ENCODE data around the gene MAP2K1.
A peak's percentile ranks its signal among the peaks of the same experiment; 100 is the strongest.

The MAP2K1 gene

GRCh38 chr15:66505818-66506217 lies 119.1 kb downstream of the MAP2K1 start:
- peak in 1 of 5 experiments; percentile 33 for DNase-seq

- DNase-seq, result peak in 1 of 5 experiments; percentile 72
Measured at GRCh38 chr15:66508293-66508883, 121.7 kb downstream of the MAP2K1 start.

GRCh38 chr15:66514586-66514985 lies 127.9 kb downstream of the MAP2K1 start:
- no peak for DNase-seq

- no peak for DNase-seq
Measured at GRCh38 chr15:66515901-66516322, 129.2 kb downstream of the MAP2K1 start.

- no peak for DNase-seq
Measured at GRCh38 chr15:66523926-66524325, 137.2 kb downstream of the MAP2K1 start.

- no peak for DNase-seq
Measured at GRCh38 chr15:66524838-66525237, 138.1 kb downstream of the MAP2K1 start.

GRCh38 chr15:66535056-66535455 lies 148.3 kb downstream of the MAP2K1 start:
- no peak for DNase-seq

All from T-helper 2 cell (primary cell).